GM18909 (cell line): ENCODE data around the gene TRMT112.

Experiments used
- ATAC-seq: cut with Tn5 transposase; IDR thresholded peaks from one replicate; pipeline ENCODE4 v1.9.1; 2021; ENCODE audit warnings: mild to moderate bottlenecking; ENCODE audit not compliant: unreplicated experiment, poor library complexity

Gene TRMT112

GRCh38 chr11:64296830-64297698 lies 20.3 kb downstream of the TRMT112 start:
- ATAC-seq = no peak

- no peak for ATAC-seq
These were observed 21.1 kb downstream of the TRMT112 start for GRCh38 chr11:64296236-64296635.

GRCh38 chr11:64295760-64296159 lies 21.6 kb downstream of the TRMT112 start:
- no peak for ATAC-seq

GRCh38 chr11:64294774-64295173 lies 22.6 kb downstream of the TRMT112 start:
- ATAC-seq = no peak

- no peak for ATAC-seq
These were observed 24.7 kb downstream of the TRMT112 start for GRCh38 chr11:64292460-64293254.

GRCh38 chr11:64291752-64292459 lies 25.5 kb downstream of the TRMT112 start:
- ATAC-seq = no peak

- ATAC-seq = no peak
These were observed 26.1 kb downstream of the TRMT112 start, which contains the start of gene KCNK4 for GRCh38 chr11:64291262-64291751. KCNK4 (plus strand) TSS chr11:64291302; CDS start chr11:64293019, 1,717 bp downstream.

GRCh38 chr11:64290352-64291261 lies 26.8 kb downstream of the TRMT112 start:
- ATAC-seq = no peak

GRCh38 chr11:64289002-64289564 lies 28.3 kb downstream of the TRMT112 start:
- no peak for ATAC-seq

GRCh38 chr11:64288353-64288750 lies 29.0 kb downstream of the TRMT112 start:
- ATAC-seq = no peak

- ATAC-seq = no peak
These were observed 29.5 kb downstream of the TRMT112 start for GRCh38 chr11:64287676-64288352.

- no peak for ATAC-seq
These were observed 30.6 kb downstream of the TRMT112 start for GRCh38 chr11:64286801-64287159.

GRCh38 chr11:64285885-64286800 lies 31.2 kb downstream of the TRMT112 start:
- no peak for ATAC-seq

- peak; percentile 62 for ATAC-seq
These were observed 32.1 kb downstream of the TRMT112 start, which contains the start of gene GPR137 for GRCh38 chr11:64284962-64285884. GPR137 (plus strand) TSS chr11:64285848; CDS start chr11:64286525, 677 bp downstream.

- peak; percentile 73 for ATAC-seq
These were observed 33.1 kb downstream of the TRMT112 start, which contains the start of gene BAD for GRCh38 chr11:64284048-64284961. BAD (minus strand) TSS chr11:64284665; CDS start chr11:64284368, 297 bp downstream.
